GM18517 (cell line): ENCODE data around the gene OSTN.

ENCODE experiments used
- ATAC-seq: cut with Tn5 transposase; IDR thresholded peaks from one replicate; pipeline ENCODE4 v1.9.1; 2021; ENCODE audit warnings: mild to moderate bottlenecking, moderate library complexity; ENCODE audit not compliant: unreplicated experiment

OSTN gene

GRCh38 chr3:191306428-191306827, 107.4 kb downstream of the OSTN start:
- ATAC-seq: no peak

- no peak for ATAC-seq
Observed at GRCh38 chr3:191307341-191307740, 108.3 kb downstream of the OSTN start.

- ATAC-seq: no peak
Observed at GRCh38 chr3:191313296-191313695, 114.3 kb downstream of the OSTN start.

GRCh38 chr3:191314109-191314728, 115.2 kb downstream of the OSTN start:
- no peak for ATAC-seq
